ENCODE results near the gene USP2.

USP2 gene

GRCh38 chr11:119380160-119380826 lies 1.2 kb downstream of the USP2 start:
- peak in 2 of 10 donors; percentile 71 to 78 for DNase-seq
- intact Hi-C loops (cut with DNase I), result loop anchor here (2.0 to 5.0 kb wide), 3 partner anchors 23 to 95 kb away; partner anchors contain the start of gene C1QTNF5

DNA sequence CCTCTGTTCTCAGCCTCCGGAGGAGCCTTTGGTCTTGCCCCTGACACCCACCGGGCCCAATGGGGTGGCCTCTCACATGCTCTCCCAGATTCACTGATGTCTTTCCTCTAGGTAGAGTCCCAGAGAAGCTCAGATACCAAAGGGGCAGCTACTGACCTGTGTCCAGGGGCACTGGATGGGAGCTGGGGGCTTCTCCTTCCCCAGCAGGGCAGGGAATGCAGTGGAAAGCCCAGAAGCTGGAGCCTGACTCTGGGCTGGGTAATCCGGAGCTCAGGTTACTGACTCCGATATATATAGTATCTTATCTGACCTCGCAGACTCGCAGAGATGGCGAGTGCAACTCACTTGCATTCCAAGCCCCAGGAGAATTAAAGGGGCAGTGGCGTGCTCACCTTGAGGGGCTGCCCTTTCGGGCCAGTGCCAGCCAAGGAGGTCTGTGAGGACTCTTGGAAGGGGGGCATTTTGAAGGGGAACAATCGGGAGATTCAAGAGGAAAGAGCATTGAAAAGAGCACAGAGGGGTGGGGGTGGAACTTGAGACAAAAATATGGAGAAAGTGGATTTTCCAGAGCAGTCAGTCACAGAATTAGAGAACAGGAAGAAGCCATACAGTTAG lies 2.5 kb downstream of the USP2 start:
- intact Hi-C loops (cut with DNase I), result no loop called here
- no peak for DNase-seq

DNA sequence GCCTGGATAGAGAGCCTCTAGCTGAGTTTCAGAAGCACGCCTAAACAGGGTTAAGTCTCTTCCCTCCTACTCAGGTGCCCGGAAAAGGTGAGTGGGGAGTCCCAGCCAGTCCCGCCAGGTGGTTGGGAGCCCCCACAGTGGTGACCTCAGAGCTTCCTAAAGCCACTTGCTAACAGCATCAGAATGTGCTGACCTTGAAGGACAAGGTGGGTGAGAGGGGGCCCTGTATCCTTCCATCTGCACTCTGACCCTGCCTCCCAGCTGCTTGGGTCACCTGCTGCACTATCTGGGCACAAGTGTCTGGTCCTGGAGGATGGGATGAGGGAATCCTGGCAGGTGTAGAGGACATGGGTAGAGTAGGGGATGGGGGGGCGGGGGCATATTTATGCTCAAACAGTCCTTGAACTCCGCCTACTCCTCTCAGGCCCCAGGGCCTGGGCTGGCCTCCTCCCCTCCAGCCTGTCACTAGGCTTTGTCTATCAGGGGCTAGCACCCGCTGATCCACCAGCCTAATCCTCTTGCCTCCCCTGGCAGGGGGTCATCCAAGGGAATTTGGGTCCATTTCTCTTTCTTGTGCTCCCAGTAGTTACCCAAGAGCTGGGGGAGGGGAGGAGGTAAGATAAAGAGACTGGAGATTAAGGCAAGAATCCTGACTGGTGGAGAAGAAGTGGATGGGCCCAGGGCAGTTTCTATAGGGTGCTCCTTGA lies 3.4 kb downstream of the USP2 start:
- no peak for DNase-seq
- intact Hi-C loops (cut with DNase I), result no loop called here

GRCh38 chr11:119377112-119377901 lies 4.2 kb downstream of the USP2 start:
- intact Hi-C loops (cut with DNase I), result no loop called here

GRCh38 chr11:119376197-119376847 lies 5.2 kb downstream of the USP2 start:
- intact Hi-C loops (cut with DNase I), result no loop called here

More at GRCh38 chr11:119377112-119377901, 4.2 kb downstream of the USP2 start:
- no peak for DNase-seq

GRCh38 chr11:119375337-119376196 lies 5.9 kb downstream of the USP2 start:
- peak in 8 of 10 donors; percentile 68 to 96 (median 81) for DNase-seq
- intact Hi-C loops (cut with DNase I), result no loop called here

More at GRCh38 chr11:119376197-119376847, 5.2 kb downstream of the USP2 start:
- peak; percentile 86 to 99 (median 94) for DNase-seq

GRCh38 chr11:119374632-119375336 lies 6.7 kb downstream of the USP2 start:
- peak in 6 of 10 donors; percentile 56 to 94 (median 66) for DNase-seq
- intact Hi-C loops (cut with DNase I), result loop anchor here (5.0 kb wide), 1 partner anchor 37 kb away; no protein-coding TSS in a partner anchor

DNA sequence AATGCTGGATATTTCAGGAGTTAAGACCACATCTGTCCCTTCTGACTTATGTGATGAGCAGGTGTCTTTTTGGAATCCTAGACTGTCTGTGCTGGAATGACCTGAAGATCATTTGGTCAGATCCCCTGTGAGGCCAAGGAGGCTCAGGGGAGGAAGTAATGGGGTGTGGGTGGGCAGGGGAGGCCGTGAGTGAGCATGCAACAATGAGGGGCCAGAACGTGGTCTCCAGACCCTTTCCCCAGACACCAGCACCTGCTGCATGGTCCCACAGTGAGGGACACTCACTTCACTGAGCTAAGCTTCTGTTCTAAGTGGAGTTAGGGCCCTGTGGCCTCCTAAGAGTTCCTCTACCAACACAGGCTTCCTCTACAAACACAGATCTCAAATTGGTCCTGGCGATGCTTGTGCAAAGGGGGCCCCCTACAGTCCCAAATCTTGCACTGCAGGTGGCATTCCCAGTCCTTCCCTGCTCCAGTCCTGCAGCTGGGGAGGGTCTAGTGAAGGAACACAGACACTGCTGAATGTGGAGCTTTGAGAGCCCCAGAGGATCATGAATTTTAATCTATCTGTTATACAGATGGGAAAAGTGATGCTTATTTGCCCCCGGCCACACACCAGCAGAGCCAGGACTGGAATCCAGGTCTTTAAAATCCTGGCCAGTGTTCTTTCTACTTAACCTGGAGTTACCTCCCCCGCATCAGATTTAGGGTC lies 7.4 kb downstream of the USP2 start:
- intact Hi-C loops (cut with DNase I), result loop anchor here (5.0 kb wide), 1 partner anchor 37 kb away; no protein-coding TSS in a partner anchor
- peak in 9 of 10 donors; percentile 83 to 98 (median 90) for DNase-seq

DNA sequence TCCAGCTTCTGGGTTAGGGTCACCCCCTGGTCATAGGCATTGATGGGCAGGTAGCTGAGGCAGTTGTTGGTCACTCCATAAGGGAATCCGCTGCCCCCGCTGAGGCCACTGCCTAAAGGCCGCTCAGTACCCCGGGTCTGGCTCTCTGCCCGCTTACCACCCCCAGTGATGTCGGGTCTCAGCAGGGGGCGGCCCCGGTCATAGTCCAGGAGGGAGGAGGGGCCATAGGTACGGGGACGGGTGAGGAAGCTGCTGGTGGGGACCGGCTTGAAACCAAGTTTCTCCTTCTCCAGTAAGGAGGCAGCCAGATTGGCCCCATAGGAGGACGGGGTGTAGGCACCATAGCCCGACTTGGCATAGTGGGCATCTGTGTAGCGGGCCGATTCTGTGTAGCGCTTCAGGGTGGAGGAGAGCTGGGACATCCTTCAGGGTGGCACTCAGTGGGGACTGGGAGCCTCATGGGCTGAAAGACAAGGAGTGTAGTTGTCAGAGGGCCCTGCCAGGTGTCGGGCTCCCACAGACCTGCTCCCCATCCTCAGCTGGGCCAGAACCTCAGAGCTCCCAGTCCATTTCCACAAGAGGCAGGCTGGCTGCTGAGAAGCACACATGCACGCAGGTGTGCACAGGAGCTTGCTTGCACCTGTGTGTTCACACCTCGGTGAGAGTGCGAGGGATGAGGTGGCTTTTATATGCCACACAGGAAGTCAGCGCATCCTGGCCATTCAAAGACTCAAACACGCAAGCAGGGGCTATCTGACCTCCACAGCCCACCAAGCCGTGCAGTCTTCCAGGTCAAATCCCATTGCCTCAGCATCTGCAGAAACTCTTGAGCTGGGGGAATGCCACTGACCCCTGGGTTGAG lies 8.2 kb downstream of the USP2 start:
- no peak for DNase-seq
- intact Hi-C loops (cut with DNase I), result loop anchor here (5.0 kb wide), 1 partner anchor 36 kb away; no protein-coding TSS in a partner anchor

GRCh38 chr11:119372260-119373058 lies 9.0 kb downstream of the USP2 start:
- DNase-seq, result peak in 1 of 10 donors; percentile 77
- intact Hi-C loops (cut with DNase I), result loop anchor here (5.0 kb wide), 1 partner anchor 35 kb away; no protein-coding TSS in a partner anchor

GRCh38 chr11:119371778-119372182 lies 9.7 kb downstream of the USP2 start:
- intact Hi-C loops (cut with DNase I), result loop anchor here (1.0 to 5.0 kb wide), 2 partner anchors 15 to 34 kb away; no protein-coding TSS in a partner anchor
- DNase-seq, result peak in 5 of 10 donors; percentile 45 to 91 (median 61)

DNA sequence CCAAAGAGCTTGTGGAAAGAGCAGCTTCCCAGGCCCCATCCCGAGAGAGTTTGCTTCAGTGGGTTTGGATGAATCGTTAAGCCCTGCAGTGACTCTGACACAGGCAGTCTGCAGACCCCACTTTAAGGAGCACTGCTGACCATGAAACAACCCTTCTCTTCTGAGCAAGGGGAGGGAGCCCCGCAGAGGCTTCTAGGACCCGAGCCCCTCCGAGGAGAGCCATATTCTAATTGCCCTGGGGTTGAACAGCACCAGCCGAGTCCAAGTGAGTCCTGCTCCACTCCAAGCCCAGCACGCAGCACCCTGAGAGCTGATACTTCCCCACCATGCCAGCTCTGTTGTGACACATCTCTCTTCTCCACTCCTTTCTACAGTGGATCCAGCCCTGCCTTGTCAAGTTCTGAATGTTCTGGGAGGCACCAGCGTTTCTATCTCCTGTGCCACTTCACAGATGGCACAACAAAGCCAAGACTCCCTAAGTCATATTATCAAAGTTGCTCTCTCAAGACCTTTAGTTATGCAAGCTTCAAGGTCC lies 10.4 kb downstream of the USP2 start:
- intact Hi-C loops (cut with DNase I), result loop anchor here (1.0 to 5.0 kb wide), 2 partner anchors 15 to 34 kb away; no protein-coding TSS in a partner anchor
- peak in 1 of 10 donors; percentile 70 for DNase-seq

DNA sequence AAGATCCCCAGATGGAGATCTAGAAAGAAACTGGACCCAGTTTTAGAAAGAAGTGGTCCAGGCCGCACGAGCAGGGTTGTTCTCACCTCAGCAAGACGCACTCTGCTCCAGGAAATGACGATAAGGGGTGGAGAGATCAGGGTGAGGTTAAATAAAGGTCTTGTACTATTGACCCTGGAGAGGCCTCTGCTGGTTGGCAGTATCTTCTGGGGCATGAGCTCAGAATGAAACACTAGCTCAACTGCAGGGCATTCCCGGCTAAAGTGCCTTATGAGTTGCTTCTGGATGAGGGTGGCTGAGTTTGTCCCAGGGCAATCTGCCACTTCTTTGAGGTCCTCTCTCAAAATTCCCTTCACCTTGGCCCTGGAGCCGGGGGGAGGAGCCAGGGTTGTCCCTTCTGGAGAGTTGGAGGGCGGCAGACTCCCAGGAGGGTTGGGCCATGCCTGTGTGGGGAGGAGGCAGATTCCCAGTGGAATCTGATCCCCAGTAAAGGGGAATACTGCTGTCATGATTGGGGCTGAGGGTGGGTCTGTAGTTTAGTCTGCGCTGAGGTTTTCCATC lies 10.9 kb downstream of the USP2 start:
- intact Hi-C loops (cut with DNase I), result loop anchor here (1.0 to 5.0 kb wide), 2 partner anchors 14 to 33 kb away; no protein-coding TSS in a partner anchor
- DNase-seq, result peak in 1 of 10 donors; percentile 64

DNA sequence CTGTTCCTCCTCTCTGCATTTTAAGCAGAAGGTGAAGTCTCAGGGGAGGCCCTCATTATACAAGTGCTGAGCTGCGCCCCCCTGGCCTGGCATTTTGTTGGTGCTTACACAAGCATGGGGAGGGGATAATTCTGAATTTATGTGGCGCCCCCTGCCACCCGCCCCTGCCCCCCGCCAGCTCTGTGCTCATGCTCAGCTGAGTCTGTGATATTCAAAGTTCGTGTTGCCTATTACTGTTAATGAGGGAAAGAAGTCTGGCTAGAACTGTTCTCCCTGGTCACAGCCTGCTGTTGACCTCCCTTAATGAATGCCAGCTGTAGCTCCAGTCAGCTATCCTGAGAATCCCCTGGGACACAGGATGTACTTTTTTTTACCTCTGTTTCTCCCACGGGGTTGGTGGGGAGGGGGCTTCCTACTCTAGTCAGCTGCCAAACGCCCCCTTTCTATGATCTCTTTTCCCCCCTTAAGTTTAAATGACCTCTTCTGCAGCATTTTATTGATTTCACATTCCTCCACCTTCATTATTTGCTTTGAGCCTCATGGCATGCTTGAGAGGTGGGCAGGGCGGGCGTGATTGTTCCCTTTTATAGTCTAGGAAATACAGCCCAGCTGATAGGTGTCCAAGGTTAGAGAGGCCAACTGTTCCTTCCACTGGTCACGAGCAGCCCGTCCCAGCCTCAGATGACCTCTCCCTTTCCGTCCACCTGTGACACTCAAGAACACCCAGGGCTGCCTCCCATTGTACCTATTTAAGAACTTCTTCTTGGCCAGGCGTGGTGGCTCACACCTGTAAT lies 12.2 kb downstream of the USP2 start:
- intact Hi-C loops (cut with DNase I), result no loop called here
- peak in 1 of 10 donors; percentile 47 for DNase-seq

Data from posterior cingulate gyrus (tissue), 11 donors.